OCI-LY7 (cell line): ENCODE data around the gene MAGI1. TPM values are rescaled to one million over a fixed set of nuclear protein-coding genes. Genes with fewer than 3 reads are reported as not detected.

ENCODE experiments used
- BruUV-seq: library from RNA; stranded (reverse); fragments of 400-500 nt; replicated peaks from 2 replicates; lab custom pipeline; 2021; lab: Mats Ljungman, UMichigan
- CTCF ChIA-PET: fragments of 300-600 bp; sonication (Branson Sonifier 250); formaldehyde crosslinking; loops from one replicate; lab custom pipeline; 2022; ENCODE audit warnings: antibody characterized with exemption; ENCODE audit not compliant: unreplicated experiment; lab: Charles Lee
- POLR2A ChIA-PET: fragments of 300-600 bp; sonication (Branson Sonifier 250); formaldehyde crosslinking; loops from one replicate; lab custom pipeline; 2022; ENCODE audit warnings: antibody characterized with exemption; lab: Charles Lee
- DNase-seq: peaks from one replicate; pipeline ENCODE4 v3.0.0-alpha.2; 2015; ENCODE audit warnings: low spot score
- H2AFZ ChIP-seq: fragments of 200-600 bp; sonication (generic), shearing (Covaris generic); 2 replicates; pipeline ENCODE4 v1.6.1; 2014; ENCODE audit warnings: mild to moderate bottlenecking, antibody characterized with exemption, low read length, moderate library complexity
- H3K27ac ChIP-seq: fragments of 200-600 bp; sonication (generic); 2 replicates; pipeline ENCODE4 v1.5.1; 2014; ENCODE audit warnings: mixed run types, low read depth, mild to moderate bottlenecking, moderate library complexity, low read length, inconsistent platforms; ENCODE audit not compliant: poor library complexity, severe bottlenecking
- H3K36me3 ChIP-seq: fragments of 200-600 bp; sonication (generic); 2 replicates; pipeline ENCODE4 v1.6.1; 2014; ENCODE audit warnings: mild to moderate bottlenecking, antibody characterized with exemption, low read length, moderate library complexity, mixed read lengths; ENCODE audit not compliant: insufficient read depth
- H3K4me1 ChIP-seq: fragments of 200-600 bp; sonication (generic); 2 replicates; pipeline ENCODE4 v1.5.1; 2014; ENCODE audit warnings: mild to moderate bottlenecking, low read length; ENCODE audit not compliant: insufficient read depth, poor library complexity, severe bottlenecking
- H3K4me2 ChIP-seq: fragments of 200-600 bp; sonication (generic); 2 replicates; pipeline ENCODE4 v1.6.1; 2014; ENCODE audit warnings: mild to moderate bottlenecking, low read length
- H3K4me3 ChIP-seq: fragments of 200-600 bp; sonication (generic); 2 replicates; pipeline ENCODE4 v1.5.1; 2014; ENCODE audit warnings: mild to moderate bottlenecking, low read depth, low read length; ENCODE audit not compliant: poor library complexity, severe bottlenecking
- H3K79me2 ChIP-seq: fragments of 200-600 bp; sonication (generic); 2 replicates; pipeline ENCODE4 v1.6.1; 2016; ENCODE audit warnings: low read depth, mild to moderate bottlenecking, low read length, moderate library complexity, mixed read lengths; ENCODE audit not compliant: insufficient read depth
- H3K9me2 ChIP-seq: fragments of 200-600 bp; sonication (generic); 2 replicates; pipeline ENCODE4 v1.6.1; 2016; ENCODE audit warnings: mild to moderate bottlenecking, low read length, mixed read lengths; ENCODE audit not compliant: insufficient read depth
- H3K9me3 ChIP-seq: fragments of 200-600 bp; sonication (generic); 2 replicates; pipeline ENCODE4 v1.6.1; 2014; ENCODE audit warnings: mild to moderate bottlenecking, mixed run types, low read length, mixed read lengths
- H4K20me1 ChIP-seq: fragments of 200-600 bp; sonication (generic); 2 replicates; pipeline ENCODE4 v1.6.1; 2014; ENCODE audit warnings: mild to moderate bottlenecking, antibody characterized with exemption, low read length, moderate library complexity, mixed read lengths; ENCODE audit not compliant: insufficient read depth
- CTCF ChIP-seq: fragments of 200-600 bp; sonication (generic); conservative IDR thresholded peaks from 2 replicates; pipeline ENCODE4 v1.5.1; 2014; ENCODE audit warnings: mild to moderate bottlenecking, antibody characterized with exemption, low read length, moderate library complexity, mixed read lengths
- EZH2phosphoT487 ChIP-seq: fragments of 200-600 bp; sonication (generic); IDR thresholded peaks from 2 replicates; pipeline ENCODE4 v1.6.1; 2018; ENCODE audit warnings: low read depth, borderline replicate concordance, mild to moderate bottlenecking, mixed run types, antibody characterized with exemption, low read length, moderate library complexity, mixed read lengths
- intact Hi-C: fragments of 100-400 bp; cut with micrococcal nuclease; formaldehyde crosslinking; loops from one replicate; pipeline ENCODE4 v1.10.0; 2022; ENCODE audit not compliant: unreplicated experiment
- total RNA-seq, 2 experiments: library from RNA; depleted of rRNA in 1 of 2; stranded (reverse); fragments of >200 nt in 1 of 2; shearing (Covaris generic) in 1 of 2; gene quantifications; 2 replicates each; pipeline ENCODE4 v1.2.3, GENCODE V29; 2014 to 2022

The MAGI1 gene
- total RNA-seq, 2 experiments from 2014 or later: 0.63 to 2.5 TPM

- DNase-seq: no peak
- H3K4me2 ChIP-seq: no peak overlapping the region
- POLR2A ChIA-PET: no interaction called here
Measured at GRCh38 chr3:65888196-65888595, 150.5 kb downstream of the MAGI1 start.

GRCh38 chr3:65886391-65886790, 152.3 kb downstream of the MAGI1 start:
- POLR2A ChIA-PET: no interaction called here

More at GRCh38 chr3:65888196-65888595, 150.5 kb downstream of the MAGI1 start:
- H3K27ac ChIP-seq: no peak overlapping the region
- no peaks in the 10 kb centered on the region for H3K9me2 ChIP-seq
- no peak overlapping the region for H2AFZ ChIP-seq
- intact Hi-C loops: no loop called here
- no TSS peak for BruUV-seq
- H3K9me3 ChIP-seq: no peaks in the 10 kb centered on the region
- TF ChIP-seq EZH2phosphoT487: no peak
- TF ChIP-seq CTCF: no peak
- H3K79me2 ChIP-seq: no peaks in the 10 kb centered on the region; the same call in 1 of the 2 replicates
- H4K20me1 ChIP-seq: no peaks in the 10 kb centered on the region
- CTCF ChIA-PET: interaction anchor here (0.6 kb wide), 1 partner anchor 129 kb away, joined by 3 read pairs; no protein-coding TSS in a partner anchor
- no peaks in the 10 kb centered on the region for H3K4me1 ChIP-seq
- H3K36me3 ChIP-seq: no peaks in the 10 kb centered on the region
- H3K4me3 ChIP-seq: no peak overlapping the region

More at GRCh38 chr3:65886391-65886790, 152.3 kb downstream of the MAGI1 start:
- H2AFZ ChIP-seq: no peak overlapping the region
- CTCF ChIA-PET: no interaction called here
- H3K4me1 ChIP-seq: no peaks in the 10 kb centered on the region
- no peaks in the 10 kb centered on the region for H3K9me3 ChIP-seq
- intact Hi-C loops: no loop called here
- no peaks in the 10 kb centered on the region for H4K20me1 ChIP-seq
- H3K4me3 ChIP-seq: no peak overlapping the region
- no peak overlapping the region for H3K27ac ChIP-seq
- no peak overlapping the region for H3K4me2 ChIP-seq
- no peak for DNase-seq
- no peaks in the 10 kb centered on the region for H3K9me2 ChIP-seq
- no peaks in the 10 kb centered on the region for H3K36me3 ChIP-seq
- TF ChIP-seq EZH2phosphoT487 (no peak), CTCF (no peak)
- no peaks in the 10 kb centered on the region; the same call in 1 of the 2 replicates for H3K79me2 ChIP-seq
- BruUV-seq: no TSS peak
